ENCODE results near the gene NOS1AP. TPM values are rescaled to one million over a fixed set of nuclear protein-coding genes. Genes with fewer than 3 reads are reported as not detected.

NOS1AP gene
- total RNA-seq, 1 donor from 2014 or later: not detected

DNA sequence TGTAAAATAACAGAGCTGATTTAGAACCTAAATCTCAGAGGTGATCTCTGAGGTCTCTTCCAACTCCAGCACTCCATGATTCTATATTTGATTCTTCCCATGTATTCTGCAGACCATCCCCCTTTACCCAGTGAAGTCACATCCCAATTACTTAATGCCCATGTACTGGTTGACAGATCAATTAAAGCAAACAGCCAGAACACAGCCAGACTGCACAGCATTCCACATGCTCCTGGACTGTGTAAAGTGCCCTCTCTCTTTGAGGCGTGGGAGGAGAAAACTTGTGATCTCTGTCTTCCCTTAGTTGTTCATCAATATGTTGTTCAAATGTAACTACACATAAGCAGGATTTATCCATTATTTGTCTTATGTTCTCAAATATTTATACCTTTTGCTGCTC lies 18.1 kb downstream of the NOS1AP start:
- intact Hi-C loops (cut with micrococcal nuclease): no loop called here

DNA sequence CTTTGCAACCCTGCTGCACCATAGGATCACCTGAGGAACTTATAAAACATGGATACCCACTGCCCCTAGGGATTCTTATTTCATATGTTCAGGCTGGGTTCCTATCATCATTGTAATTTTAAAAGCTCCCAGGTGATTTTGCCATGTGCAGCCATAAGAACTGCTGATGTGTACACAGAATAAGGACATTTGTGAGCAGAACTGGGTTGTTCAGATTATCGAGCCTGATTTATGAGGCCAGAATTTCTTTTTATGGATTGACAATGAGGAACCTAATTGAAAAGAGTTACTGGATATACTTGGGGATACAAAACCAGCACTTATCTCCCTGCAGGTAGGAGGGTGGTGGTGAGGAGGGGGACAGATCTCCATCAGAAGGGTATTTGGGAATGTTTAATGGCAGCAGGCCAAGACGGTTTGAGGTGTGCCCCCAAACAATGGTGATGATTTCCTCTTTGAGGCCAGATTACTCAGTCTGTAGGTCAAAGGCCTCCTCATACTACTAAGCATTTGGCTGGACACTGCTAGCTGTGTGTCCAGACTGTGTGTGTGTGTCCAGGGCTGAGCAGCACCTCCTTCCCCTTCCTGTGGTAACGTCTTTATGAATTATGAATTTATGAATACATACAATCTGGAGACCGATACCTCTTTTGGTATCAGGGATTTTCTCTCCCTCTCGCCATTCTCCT lies 18.9 kb downstream of the NOS1AP start:
- intact Hi-C loops (cut with micrococcal nuclease): no loop called here

DNA sequence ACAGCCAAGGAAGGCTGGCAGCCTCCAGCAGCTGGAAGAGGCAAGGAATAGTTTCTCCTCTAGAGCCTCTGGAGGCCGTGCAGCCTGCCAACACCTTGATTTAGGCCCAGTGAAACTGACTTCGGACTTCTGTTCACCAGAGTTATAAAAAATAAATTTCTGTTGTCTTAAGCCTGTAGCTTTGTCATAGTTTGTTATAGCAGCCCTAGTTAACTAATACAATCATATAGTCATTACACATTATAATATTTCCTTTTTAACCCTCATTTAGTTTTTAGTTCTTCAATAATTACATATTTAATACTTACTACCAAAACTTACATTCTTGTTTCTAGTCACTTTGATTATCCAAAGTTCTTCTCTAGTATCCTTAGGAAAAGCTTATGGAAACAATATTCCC lies 20.3 kb downstream of the NOS1AP start:
- intact Hi-C loops (cut with micrococcal nuclease): no loop called here

DNA sequence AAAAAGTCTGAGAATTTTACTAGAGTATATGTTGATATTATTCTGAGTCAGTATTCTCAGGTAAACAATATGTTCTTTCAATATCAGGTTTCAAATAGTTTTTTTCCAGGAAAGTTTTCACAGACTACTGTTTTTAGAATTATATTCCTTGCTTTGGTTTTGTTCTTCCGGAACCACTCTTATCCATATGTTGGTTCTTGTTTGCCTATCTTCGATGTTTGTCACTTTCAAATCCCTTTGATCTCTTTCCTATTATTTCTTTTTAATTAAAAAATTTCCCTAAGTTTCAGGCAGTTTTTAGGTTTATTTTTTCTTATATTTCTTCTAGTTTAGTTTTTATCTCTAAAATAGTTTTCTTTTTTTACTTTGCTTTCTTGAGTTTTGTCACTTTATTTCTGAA lies 20.9 kb downstream of the NOS1AP start:
- intact Hi-C loops (cut with micrococcal nuclease): no loop called here

DNA sequence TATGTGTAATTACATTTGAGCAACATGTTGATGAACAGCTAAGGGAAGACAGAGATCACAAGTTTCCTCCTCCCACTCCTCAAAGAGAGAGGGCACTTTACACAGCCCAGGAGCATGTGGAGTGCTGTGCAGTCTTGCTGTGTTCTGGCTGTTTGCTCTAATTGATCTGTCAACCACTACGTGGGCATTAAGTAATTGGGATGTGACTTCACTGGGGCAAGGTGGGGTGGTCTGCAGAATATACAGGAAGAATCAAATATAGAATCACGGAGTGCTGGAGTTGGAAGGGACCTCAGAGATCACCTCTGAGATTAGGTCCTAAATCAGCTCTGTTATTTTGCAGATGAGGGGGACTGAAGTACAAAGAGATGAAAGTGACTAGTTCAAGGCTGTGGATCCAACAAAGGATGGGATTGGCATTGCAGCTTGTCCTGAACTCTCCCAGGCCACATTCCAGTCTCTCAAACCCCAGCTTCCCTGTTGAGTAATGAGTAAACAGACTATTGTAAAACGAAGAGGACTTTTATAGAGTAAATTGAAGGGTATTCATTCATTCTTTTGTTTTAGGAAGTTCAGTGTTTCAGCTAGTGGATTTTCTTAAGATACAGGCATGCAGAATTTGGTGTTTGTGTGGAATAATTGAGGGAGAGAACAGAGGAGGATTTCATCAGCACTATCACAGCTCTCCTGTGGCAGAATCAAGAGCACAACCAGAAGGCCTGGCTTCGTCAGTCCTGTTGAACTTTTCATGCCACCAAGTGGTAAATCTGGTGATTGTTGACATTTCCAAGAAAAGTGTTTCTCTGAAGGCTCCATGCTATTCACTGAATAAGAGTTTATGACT lies 22.4 kb downstream of the NOS1AP start:
- intact Hi-C loops (cut with micrococcal nuclease): no loop called here

DNA sequence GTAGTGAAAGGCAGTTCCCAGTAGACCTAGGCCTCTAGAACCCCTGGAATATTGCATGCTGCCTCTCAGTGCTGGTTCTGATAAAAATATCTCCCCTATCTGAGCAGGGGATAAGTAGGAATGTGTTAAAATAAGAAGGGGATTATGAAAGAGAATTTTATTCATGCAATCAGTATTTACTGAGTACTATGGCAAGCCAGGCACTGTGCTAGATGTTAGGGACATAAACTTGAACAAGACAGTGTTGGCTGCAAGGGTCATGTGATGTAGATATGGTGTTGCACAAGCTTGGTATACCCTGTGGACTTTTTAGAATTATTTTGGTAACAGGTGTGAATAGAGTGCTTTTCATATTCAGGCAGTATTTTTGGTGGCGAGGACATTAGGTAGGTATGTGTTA lies 23.6 kb downstream of the NOS1AP start:
- intact Hi-C loops (cut with micrococcal nuclease): no loop called here

DNA sequence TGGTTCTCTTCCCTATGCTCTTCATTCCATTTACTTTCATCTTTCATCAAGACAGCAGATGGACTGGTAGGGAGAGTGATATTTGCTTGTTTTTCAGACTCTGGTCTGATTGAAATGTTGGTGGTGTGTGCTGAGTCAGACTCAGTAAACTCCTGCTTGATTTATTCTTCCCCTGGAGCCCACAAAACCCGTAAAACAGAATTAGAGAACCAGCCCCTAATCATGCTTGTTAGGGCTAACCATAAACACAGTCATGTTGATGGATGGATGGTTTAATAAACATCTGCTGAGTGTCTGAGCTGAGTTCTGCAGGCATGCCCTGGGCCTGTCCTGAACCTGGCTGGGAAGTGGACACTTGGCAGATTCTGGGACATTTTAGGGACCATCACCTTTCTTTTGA lies 24.8 kb downstream of the NOS1AP start:
- intact Hi-C loops (cut with micrococcal nuclease): no loop called here

DNA sequence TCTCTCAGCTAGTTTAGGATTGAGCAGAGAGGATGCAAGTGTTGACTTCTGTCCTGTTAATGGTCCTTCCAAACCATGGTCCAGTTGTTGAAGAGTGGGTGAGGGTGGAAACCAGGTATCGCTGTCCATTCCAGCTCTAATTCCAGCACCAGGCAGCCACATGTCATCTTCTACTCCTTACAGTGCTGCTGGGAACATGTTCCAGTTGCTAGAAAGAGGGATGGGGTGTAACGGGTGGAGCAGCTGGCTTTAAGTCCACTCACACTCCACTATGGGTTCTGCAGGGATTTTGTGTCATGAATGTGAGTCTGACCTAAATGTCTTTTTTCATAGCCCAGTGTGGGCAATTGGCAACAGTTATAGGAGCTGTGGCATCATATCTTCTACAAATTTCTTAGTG lies 25.2 kb downstream of the NOS1AP start:
- intact Hi-C loops (cut with micrococcal nuclease): no loop called here

DNA sequence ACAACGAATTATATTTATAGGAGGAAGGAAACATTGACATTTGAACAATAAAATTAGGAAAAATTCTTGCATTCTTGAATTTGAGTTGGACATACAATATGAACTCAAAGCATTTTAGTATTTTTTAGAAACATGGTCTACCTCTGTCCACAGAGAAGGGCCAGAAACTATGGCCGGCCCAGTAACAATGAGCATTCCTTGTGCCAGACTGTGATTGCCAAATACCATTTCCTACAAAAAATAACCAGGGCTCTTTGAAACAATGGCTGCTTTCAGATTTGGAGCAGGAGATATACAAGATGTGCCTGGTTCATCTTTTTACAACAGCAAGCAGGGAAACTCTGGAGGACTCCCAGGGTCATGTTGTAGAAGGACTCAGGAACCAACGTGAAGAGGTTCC lies 38.4 kb downstream of the NOS1AP start:
- intact Hi-C loops (cut with micrococcal nuclease): no loop called here

DNA sequence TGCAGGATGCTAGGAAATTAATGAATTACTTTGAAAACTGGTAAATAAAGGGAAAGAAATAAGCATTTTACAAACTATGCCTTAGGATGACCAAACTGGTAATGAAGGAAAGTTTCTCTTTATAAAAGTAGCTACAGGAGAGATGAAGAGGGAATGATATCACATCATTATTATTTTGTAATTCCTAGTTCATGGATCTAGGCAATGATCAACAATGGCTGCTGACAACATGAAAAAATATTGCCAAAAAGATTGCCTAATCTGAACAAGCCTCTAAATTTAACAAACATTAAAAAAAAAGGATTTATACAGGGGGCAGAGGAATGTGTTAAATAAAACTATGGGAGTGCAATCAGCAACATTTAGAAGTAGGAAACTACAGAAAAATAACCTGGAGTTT lies 38.9 kb downstream of the NOS1AP start:
- intact Hi-C loops (cut with micrococcal nuclease): no loop called here

DNA sequence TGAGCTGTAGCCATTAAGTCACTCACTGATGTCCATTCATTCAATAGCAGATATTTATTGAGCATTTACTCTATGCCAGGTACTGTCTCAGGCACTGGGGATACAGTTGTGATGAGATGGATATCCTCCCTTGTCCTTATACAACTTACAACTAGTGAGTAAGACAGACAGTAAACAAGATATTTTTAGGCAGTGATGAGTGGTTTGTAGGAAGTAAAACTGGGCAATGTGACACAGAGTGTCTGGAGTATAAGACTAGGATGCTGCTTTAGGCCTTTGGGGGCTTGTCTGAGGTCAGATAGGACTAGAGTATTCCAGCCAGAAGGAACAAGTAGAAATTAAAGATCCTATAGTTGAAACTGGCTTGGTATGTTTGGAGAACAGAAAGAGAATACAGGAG lies 41.4 kb downstream of the NOS1AP start:
- intact Hi-C loops (cut with micrococcal nuclease): no loop called here

DNA sequence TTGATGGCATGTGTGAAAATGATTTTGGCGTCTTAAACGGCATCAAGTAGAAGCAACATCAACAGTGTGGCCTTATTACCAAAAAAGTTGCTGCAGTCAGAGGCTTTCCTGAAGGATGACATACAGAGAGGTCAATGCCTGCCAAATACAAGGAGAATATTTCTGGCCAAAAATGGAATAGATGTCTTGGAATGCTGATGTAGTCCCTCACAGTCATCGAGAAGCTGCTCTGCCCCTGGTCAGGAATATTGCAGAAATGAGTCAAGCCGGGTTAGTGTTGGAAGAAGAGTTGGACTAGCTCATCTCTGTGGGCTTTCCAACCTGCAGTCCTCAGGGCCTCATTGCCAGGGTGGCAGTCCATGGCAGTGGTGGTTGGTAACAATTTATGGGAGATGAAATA lies 42.1 kb downstream of the NOS1AP start:
- intact Hi-C loops (cut with micrococcal nuclease): no loop called here

DNA sequence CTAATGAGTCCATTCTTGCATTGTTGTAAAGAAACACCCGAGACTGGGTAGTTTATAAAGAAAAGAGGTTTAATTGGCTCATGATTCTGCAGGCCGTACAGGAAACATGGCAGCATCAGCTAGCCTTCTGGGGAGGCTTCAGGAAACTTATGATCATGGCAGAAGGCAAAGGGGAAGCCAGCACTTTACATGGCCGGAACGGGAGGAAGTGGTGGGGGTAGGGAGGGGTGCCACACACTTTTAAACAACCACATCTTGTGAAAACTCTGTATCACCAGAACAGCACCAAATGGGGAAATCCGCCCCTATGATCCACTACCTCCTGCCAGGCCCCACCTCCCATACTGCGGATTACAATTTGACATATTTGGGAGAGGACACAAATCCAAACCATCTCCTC lies 43.9 kb downstream of the NOS1AP start:
- intact Hi-C loops (cut with micrococcal nuclease): no loop called here

DNA sequence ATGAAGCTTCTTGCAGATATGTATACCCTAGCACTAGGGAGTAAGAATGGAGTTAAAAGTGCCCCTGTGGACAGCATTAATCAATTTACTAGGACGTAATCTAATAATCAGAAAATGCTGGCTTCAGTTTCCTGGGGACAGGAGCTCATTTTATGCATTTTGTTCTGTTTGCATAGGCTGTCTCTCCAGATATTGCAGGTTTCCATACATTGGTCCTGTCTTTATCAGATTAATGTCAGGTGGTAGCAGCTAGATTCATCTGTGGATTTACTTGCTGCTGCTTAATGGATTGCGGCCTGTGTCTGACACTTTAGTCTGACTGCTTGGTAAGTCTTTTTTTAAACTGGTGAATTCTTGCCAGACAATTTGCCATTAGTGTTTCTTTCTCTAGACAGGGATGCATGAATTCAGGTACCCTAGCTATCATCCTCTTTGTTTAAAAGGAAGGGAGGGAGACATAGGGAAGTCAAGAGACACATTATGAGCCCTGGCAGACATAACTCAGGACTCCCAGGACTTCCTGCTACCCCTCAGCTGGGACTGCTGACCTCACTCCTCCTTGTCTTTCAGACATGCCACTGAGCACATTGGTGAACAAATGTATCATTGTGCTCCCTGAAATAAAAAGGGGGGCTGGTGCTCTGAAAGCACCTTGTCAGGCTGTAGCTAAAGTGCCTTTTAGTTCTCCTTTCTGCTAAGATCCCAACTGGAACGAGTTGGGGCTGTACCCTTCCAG lies 47.7 kb downstream of the NOS1AP start:
- intact Hi-C loops (cut with micrococcal nuclease): no loop called here

DNA sequence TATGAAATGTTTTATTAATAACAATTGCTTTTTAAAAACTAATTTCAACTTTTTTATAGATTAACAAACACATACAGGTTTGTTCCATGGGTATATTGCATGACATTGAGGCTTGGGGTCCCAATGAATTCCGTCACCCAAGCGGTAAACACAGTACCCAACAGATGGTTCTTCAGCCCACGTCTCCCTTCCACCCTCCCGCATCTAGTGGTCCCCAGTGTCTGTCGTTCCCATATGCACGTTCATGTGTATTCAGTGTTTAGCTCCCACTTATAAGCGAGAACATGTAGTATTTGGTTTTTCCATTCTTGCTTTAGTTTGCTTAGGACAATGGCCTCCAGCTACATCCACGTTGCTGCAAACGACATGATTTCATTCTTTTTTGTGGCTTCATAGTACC lies 48.6 kb downstream of the NOS1AP start:
- intact Hi-C loops (cut with micrococcal nuclease): no loop called here

DNA sequence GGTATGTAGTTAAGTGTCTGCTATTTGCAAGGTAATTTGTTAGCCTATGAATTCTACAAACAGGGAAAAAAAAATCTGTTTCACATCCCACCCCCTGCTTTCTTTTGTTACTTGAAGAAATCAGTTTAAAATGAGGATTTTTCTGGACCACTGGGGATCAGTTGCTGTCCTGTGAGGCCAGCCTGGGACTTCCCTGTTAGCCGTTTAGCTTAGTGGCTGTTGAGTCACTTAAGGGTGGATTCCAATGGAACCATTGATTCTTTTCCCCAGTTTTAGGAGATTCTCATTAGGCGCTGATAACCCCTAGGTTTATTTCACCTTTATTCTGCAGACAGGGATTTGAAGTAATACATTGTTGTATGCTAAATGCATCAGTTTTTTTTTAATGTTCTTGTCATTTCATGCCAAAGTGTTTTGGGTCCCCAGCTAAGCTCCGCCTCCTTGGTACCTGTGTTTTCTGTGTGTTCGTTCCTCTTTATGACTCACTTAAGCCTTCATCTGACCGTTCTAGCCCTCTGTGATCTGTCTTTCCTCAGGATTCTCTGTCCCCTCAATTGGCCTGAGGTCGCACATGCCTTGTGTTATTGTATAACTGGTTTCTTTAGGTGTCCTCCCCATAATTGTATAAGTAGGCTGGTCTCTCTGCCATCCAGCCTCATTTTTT lies 59.3 kb downstream of the NOS1AP start:
- intact Hi-C loops (cut with micrococcal nuclease): no loop called here

DNA sequence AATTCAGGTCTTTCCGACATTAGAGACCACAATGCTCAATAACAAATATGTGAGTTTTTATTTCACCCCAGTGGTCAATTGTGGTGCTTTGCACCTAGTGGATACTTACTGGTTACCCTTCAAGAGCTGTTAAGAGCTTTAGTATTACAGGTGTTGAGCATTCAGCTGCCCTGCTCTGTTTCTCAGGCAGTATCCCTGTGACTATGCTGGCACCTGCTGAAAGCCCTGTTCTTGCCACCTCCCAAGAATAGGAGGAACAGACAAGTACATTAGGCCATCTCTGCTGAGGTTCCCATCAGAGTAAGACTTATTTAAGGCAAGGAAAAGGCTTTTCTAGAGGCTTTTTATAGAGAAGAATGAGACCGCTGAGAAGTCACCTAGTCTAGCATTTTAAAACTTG lies 60.8 kb downstream of the NOS1AP start:
- intact Hi-C loops (cut with micrococcal nuclease): no loop called here

DNA sequence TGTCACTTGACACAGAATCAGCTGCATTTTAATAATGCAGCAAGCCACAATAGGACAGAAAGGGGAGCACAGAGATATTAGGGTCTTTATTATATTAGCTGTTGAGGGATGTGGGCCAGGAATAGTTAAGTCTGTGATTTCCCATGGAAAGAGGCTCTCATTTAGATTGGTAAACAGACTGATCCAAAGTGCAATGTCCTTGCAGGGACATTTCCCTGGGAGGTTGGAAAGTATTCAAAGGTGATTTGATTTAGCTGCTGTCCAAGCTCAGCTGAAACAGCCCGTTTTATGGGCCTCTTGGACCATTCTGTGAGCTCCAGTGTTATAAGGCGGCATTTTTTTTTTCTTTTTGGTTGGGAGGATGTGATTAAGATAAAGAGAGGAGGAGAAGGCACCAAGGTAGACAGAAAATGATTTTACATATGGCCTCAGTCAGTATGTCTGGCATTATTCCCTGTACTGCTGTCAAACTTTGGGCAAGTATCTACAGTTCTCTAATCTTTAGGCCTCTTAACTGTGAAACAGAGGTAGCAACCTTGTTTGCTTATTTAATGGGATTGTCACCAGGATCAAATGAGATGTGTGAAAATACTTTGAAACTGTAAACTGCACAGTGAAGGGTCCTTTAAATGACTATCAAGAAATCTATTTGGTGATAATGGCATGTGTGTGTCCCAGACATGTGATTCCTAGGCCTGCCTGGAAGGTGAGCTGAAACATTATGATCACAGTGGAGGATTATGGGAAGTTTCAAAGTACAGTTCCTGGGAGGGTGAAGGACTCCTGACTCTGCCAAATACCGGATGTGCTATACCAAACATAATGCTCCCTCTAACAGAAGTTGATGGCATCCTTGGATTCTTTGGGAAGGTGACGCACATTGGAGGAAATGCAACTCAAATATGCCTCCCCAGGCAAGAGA lies 62.2 kb downstream of the NOS1AP start:
- intact Hi-C loops (cut with micrococcal nuclease): no loop called here

DNA sequence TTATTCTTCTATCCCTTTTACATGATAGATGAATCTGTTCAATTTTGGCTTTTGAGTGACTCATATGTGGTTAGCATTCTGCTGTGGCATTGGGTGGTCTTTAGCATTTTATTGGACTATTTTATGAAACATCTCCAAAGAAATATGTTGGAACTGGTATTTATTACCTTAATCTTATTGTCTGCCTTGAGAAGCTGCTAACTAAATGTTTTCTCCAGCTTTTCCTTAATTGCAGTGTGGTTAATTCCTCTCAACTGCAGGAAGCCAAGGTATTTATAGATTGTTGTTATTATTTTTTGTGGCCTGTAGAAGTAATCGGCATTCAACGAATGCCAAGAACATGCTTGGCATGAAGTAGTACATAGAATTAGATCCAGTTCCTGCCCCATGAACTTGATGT lies 64.1 kb downstream of the NOS1AP start:
- intact Hi-C loops (cut with micrococcal nuclease): no loop called here

DNA sequence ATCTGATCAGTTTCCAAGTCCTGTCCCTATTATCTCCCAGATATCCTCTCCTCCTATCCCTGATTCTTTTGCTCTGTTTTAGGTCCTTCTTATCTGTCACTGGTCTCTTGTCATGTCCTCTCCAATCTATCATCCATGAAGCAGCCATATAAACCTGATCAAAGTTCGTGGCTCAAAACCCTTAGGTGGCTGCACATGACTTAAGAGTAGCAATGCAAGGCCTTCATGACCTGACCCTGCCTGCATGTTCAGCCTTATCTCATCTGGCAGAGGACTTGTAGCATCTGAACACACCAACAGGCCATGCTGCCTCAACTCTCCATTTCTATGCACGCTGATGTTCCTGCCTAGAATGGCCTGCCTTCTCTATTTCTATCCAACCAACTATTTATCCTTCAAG lies 65.2 kb downstream of the NOS1AP start:
- intact Hi-C loops (cut with micrococcal nuclease): no loop called here

Data from T-helper 2 cell treated with Interferon-gamma antibody and Interleukin-4, amounts not matched to agents 100 ng/mL and 5 ng/mL, for 36 hours (primary cell).